K562 (cell line): ENCODE measurements around the gene TMEM131.

Source experiments
- EGR1 ChIP-seq: fragments of 450-650 bp; conservative IDR thresholded peaks from 2 replicates; pipeline ENCODE4 v1.6.1; 2017; ENCODE audit warnings: mild to moderate bottlenecking
- FOXK1 ChIP-seq: sonication (generic); formaldehyde crosslinking; IDR thresholded peaks from 2 replicates; pipeline ENCODE4 v1.8.0; 2022; ENCODE audit warnings: missing genetic modification reagents, mild to moderate bottlenecking, borderline replicate concordance
- SMARCB1 ChIP-seq: IDR thresholded peaks from 2 replicates; pipeline ENCODE4 v1.6.1; 2011; ENCODE audit warnings: improper control_type of control experiment, low read depth; ENCODE audit not compliant: insufficient read length
- ZBTB49 ChIP-seq: sonication (generic); formaldehyde crosslinking; IDR thresholded peaks from 2 replicates; pipeline ENCODE4 v1.8.0; 2022; ENCODE audit warnings: missing genetic modification reagents, mild to moderate bottlenecking, borderline replicate concordance
- ZNF586 ChIP-seq: fragments of 450-650 bp; formaldehyde crosslinking; conservative IDR thresholded peaks from 2 replicates; pipeline ENCODE4 v1.4.0; 2020; ENCODE audit warnings: mild to moderate bottlenecking, moderate library complexity

GRCh38 chr2:98006378-98006777 is 10.6 kb upstream of the TMEM131 start:
- no peak for TF ChIP-seq SMARCB1
- TF ChIP-seq ZBTB49, result no peak
- TF ChIP-seq EGR1, result no peak
- no peak for TF ChIP-seq ZNF586
- no peak for TF ChIP-seq FOXK1 (CRISPR knock-in tag)
